Stimulated activated CD4-positive, alpha-beta T cell treated with anti-CD3 and anti-CD28 coated beads, Interleukin-12 subunit alpha, Interleukin-12 subunit beta, amount 100 ng/mL, for 24 hours (primary cell): ENCODE measurements around the gene C1orf232.

Source experiments
- DNase-seq, 2 experiments: peaks; one replicate each; pipeline ENCODE4 v3.0.0-alpha.2; 2020; ENCODE audit warnings: low read depth in 2 of 2

C1orf232 gene

DNA sequence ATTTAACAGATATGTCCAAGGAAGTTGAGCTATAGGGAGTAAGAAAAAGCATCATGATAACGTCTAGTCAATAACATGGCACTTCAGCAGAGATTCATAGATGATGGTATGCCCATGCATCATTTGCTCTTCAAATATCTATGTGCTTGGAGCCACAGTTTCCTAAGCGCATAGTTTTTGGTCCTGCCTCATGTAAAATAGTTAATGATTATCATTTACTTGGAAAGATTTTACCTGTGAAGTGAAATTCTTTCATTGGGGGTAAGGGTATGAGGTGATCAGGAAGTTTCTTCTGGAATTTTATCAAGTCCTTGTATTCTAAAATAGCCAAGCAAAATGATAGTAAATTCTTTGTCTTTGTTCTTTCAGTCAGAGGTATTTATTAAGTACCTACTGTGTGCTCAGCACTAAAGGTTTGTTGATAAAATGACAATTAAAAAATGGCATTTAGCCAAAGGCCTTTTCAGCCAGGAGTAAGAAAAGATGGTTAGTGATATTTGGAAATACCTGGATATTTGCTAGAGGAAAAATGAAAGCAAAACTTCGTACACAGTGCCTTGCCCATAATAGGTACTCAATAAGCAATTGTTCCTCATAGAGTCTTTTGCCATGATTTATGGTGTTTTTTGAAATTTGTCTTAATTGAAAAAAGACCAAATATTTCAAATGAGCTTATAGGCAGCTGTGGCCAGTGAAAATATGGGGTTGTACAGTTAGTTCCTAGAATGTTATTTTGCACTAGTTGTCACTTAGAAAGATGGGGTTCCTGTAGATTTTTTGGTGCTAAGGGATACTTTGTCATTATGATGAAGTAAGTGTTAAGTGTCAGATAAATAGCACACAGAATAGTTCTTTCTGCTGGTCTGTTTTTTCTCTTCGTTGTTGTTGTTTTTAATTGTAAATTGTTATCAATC, 44.1 kb downstream of the C1orf232 start:
- DNase-seq, result no peak

DNA sequence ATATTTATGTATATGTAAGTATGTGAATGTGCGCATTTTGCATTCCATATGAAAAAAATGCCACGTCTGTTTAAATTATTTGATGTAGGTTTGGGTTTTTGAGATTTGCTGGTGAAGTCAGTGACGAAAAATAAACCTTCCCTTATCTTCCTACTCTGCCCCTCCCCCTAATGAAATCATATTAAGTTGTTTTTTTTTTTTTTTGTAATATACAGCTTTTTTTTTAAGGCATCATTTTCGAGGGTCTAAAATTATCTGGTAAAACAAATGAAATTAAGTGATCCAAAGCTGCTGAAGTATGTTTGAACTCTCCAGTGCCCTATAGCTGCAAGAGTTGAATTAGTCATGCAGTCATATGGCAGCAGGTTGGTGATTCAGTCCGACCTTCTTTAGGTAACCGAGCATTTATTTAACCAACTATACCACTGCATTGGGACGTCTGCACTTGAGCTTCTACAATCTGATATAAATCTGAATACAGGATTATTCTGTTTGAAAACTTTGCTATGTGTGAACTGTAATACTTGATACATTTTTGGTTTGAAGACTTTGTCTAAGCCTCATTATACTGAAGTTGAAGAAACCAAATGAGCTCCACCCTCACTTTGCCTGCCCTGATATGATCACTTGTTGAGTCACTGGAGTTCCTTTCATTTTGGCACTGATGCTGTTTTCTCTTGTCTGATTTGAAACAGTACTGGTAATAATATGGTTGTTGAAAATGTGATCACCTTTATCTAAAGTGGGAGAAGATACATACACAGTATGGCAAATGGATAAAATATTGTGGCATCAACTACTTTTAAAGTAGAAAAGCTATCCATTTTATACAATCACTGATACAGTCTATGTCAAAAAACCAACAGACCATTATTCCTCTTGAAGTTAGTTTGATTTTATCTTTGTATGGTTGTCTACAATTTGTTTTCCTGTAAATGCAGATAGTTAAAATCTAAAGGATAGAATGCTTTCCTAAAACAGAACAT, 45.5 kb downstream of the C1orf232 start:
- no peak for DNase-seq

DNA sequence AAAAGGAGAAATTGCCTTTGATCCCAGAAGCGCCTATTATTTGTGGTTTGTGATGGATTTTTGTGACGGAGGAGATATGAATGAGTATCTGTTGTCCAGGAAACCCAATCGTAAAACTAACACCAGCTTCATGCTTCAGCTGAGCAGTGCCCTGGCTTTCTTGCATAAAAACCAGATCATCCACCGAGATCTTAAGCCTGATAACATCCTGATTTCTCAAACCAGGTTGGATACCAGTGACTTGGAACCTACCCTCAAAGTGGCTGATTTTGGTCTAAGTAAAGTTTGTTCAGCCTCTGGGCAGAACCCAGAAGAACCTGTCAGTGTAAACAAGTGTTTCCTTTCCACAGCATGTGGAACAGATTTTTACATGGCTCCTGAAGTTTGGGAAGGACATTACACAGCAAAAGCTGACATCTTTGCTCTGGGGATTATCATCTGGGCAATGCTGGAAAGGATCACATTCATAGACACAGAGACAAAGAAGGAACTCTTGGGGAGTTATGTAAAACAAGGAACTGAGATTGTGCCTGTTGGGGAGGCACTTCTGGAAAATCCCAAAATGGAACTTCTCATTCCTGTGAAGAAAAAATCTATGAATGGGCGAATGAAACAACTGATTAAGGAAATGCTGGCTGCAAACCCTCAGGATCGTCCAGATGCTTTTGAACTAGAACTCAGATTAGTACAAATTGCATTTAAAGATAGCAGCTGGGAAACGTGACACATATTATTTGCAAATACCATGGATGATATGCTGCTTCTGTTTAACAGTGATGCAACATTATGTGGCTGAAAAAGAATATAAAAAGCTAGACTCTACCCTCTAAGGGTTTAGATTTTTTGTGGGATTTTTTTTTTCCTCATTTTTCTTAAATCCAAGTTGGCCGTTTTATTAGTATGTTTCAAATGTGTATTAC, 46.6 kb downstream of the C1orf232 start:
- no peak for DNase-seq

DNA sequence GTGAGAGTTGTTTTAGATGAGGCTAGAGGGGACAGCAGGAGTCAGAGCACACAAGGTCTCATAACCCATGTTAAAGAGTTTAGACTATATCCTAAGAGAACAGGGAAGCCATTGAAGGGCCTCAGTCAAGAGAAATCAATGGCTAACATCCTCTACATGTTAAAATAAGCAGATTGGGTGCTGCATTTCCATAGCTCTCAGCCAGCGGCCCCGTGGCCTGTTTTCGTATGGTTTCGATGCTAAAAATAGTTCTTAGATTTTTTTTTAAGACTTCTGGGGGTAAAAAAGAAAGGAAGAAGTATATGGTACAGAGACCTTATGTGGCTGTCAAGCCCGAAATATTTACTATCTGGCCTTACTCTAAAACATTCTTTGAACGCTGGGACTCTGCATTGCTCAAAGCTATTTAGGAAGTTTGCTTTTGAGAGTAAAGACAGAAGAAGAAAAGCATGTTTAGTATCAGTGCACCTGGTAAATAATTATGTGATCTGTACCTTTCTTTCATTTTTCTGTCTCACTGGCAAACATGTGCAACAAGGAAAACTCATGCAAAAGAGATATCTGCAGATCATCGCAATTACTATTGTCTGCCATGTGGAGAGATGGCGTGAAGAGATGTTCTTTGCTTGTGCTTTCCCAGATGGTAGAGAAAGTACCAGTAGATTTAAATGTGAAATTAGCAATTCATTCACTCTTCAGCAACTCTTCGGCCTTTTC, 48.7 kb downstream of the C1orf232 start:
- DNase-seq, result no peak

DNA sequence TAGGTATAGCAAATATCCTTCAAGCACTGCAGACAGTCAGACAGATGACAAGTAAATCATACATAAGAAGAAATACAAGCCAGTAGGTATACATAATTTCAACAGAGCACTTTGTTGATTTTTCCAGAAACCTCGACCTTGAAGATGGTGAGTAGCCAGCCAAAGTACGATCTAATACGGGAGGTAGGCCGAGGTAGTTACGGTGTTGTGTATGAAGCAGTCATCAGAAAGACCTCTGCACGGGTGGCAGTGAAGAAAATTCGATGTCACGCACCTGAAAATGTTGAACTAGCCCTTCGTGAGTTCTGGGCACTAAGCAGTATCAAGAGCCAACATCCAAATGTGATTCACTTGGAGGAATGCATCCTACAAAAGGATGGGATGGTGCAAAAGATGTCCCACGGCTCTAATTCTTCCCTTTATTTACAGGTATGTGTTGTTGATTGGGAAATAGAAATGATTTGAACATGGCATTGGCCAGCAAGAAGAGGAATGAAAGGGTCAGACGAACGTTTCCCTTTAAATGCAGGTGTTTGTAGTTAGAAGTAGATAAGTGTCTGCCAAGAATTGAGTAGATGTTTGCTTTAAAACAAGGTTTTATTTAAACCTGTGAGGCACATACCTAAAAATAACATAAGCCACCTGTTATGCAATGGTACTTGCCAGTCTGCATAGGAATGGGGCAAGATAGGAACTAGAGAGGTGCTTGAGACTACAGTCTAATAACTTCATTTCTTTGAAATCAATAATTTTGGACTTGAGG, 54.4 kb downstream of the C1orf232 start:
- no peak for DNase-seq
